Thyroid gland (tissue), 4 donors: ENCODE measurements around the gene FAM135A. TPM values are rescaled to one million over a fixed set of nuclear protein-coding genes. Genes with fewer than 3 reads are reported as not detected.

Experiments
- DNase-seq, 2 donors: peaks; one replicate each; pipeline ENCODE4 v3.0.0-alpha.2; 2019
- H3K27ac ChIP-seq, 3 donors: fragments of 200-600 bp; sonication (generic); 1 replicate in 2 of 3; 2 replicates in 1 of 3; pipeline ENCODE4 v1.5.1; 2016 to 2019; ENCODE audit warnings: mild to moderate bottlenecking in 1 of 3, moderate library complexity in 1 of 3
- H3K27me3 ChIP-seq: fragments of 200-600 bp; sonication (generic); one replicate; pipeline ENCODE4 v1.5.1; 2019
- H3K36me3 ChIP-seq, 2 donors: fragments of 200-600 bp; sonication (generic); one replicate each; pipeline ENCODE4 v1.5.1; 2016 to 2019
- H3K4me1 ChIP-seq, 2 donors: fragments of 200-600 bp; sonication (generic); one replicate each; pipeline ENCODE4 v1.5.1; 2017 to 2019
- H3K4me3 ChIP-seq, 3 donors: fragments of 200-600 bp; sonication (generic); replicated peaks in 1 of 3; 1 replicate in 2 of 3; 2 replicates in 1 of 3; pipeline ENCODE4 v1.5.1; 2016; ENCODE audit warnings: mild to moderate bottlenecking in 1 of 3
- H3K9me3 ChIP-seq: fragments of 200-600 bp; sonication (generic); one replicate; pipeline ENCODE4 v1.5.1; 2017
- POLR2A ChIP-seq, 2 donors: fragments of 450-650 bp; IDR thresholded peaks; one replicate each; pipeline ENCODE4 v1.6.1; 2017; ENCODE audit warnings: antibody characterized with exemption in 2 of 2, mild to moderate bottlenecking in 2 of 2, moderate library complexity in 1 of 2
- WGBS, 2 donors: methylation state at CpG; one replicate each; pipeline ENCODE4 v1.1.5; 2017; 5-methylcytosine and 5-hydroxymethylcytosine counted together
- intact Hi-C: fragments of 100-400 bp; cut with DNase I; formaldehyde crosslinking; loops from one replicate; pipeline ENCODE4 v1.15.1; 2023
- total RNA-seq, 4 donors: library from RNA; depleted of rRNA; stranded (reverse); fragments of >200 nt; gene quantifications; one replicate each; pipeline ENCODE4 v1.2.3, GENCODE V29; 2016
- TF ChIP-seq, protein P1 (sequence below), 6 experiments: fragments of 200-600 bp in 3 of 6; fragments of 450-650 bp in 3 of 6; sonication (generic) in 3 of 6; IDR thresholded peaks; one replicate each; pipeline ENCODE4 v1.5.1; 2016 to 2019; ENCODE audit warnings: antibody characterized with exemption in 6 of 6, mild to moderate bottlenecking in 2 of 6, inconsistent platforms in 1 of 6, moderate library complexity in 1 of 6

Gene FAM135A
- total RNA-seq, 4 donors from 2014 or later, result 17.0 to 42.9 (median 27.3) TPM

DNA sequence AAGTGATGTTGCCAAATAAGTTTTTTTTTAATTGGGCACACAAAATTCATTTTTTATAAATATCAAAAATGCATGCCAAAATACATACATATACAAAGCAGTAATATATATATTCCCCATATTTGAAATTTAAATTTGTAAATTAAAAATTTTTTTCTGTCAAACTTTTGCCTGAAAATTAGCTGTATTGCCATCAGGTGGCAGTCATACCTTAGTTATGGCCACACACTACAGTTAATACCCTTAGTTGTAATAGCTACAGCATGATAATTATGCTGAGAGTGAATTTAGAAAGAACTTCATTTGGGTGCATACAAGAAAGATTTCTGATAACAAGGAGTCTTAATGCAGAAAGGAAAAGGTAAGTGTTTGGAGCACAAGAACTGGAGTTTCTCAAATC lies 107.3 kb downstream of the FAM135A start:
- Histone ChIP-seq H3K4me1 (no peaks in the 10 kb centered on the region), H3K27me3 (no peaks in the 10 kb centered on the region), H3K27ac (no peak overlapping the region), H3K4me3 (no peak overlapping the region), H3K36me3 (peaks cover 0 to 4% of the 10 kb centered on the region in 2 donors), H3K9me3 (no peaks in the 10 kb centered on the region)
- TF ChIP-seq, protein P1, sequence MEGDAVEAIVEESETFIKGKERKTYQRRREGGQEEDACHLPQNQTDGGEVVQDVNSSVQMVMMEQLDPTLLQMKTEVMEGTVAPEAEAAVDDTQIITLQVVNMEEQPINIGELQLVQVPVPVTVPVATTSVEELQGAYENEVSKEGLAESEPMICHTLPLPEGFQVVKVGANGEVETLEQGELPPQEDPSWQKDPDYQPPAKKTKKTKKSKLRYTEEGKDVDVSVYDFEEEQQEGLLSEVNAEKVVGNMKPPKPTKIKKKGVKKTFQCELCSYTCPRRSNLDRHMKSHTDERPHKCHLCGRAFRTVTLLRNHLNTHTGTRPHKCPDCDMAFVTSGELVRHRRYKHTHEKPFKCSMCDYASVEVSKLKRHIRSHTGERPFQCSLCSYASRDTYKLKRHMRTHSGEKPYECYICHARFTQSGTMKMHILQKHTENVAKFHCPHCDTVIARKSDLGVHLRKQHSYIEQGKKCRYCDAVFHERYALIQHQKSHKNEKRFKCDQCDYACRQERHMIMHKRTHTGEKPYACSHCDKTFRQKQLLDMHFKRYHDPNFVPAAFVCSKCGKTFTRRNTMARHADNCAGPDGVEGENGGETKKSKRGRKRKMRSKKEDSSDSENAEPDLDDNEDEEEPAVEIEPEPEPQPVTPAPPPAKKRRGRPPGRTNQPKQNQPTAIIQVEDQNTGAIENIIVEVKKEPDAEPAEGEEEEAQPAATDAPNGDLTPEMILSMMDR (IDR thresholded peaks at IDR 0.05), result peak in 3 of 6 experiments; percentile 31 to 41 (median 39)
- TF ChIP-seq POLR2A (IDR thresholded peaks at IDR 0.05), result no peak
- intact Hi-C loops, result no loop called here
- DNase-seq, result no peak

DNA sequence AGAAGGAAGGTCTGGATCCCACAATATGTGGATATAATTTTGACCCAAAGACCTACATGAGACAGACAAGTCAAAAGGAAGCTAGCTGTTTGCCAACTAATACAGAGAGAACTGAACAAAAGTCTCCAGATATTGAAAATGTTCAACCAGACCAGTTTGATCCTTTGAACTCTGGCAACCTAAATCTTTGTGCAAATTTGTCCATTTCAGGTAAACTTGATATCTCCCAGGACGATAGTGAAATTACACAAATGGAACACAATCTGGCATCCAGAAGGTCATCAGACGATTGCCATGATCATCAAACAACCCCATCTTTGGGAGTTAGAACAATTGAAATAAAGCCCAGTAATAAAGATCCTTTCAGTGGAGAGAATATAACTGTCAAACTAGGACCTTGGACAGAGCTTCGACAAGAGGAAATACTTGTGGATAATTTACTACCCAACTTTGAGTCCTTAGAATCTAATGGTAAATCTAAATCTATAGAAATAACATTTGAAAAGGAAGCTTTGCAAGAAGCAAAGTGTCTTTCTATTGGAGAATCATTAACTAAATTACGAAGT lies 111.5 kb downstream of the FAM135A start:
- WGBS, 2 donors, result 96% methylated on average over 4 of the region's 4 CpGs

DNA sequence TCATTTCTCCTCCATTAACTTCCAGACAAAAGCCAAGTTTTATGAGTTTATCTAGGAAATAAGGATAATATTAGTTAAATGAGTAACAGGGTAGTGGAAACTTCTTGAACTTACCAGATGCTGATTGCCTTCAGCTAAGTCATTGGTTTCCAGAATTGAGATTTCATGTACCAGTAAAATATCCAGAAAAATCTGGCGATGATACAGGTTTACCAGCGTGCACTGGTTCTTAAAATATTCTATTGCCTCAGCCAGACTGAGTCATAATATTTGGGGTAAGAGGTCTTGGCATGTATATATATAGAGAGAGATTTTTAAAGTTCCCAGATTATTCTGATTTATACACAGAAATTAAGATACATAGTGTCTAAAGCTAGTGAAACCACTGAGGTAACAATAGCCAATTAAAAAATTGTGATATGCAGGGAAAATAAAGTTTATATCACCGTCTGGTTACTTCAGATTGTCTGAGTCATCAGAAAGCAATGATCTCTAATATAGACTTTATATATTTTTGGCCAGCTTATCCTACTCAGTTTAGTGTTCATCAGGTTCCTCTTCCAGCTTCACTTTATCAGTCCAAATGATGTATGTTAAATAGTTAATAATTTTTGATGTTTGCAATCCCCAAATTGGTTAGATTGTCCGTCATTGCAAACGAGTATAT lies 113.9 kb downstream of the FAM135A start:
- no peak for DNase-seq
- H3K27ac ChIP-seq, result no peak overlapping the region
- peaks cover 0 to 4% of the 10 kb centered on the region in 2 donors for H3K36me3 ChIP-seq
- H3K27me3 ChIP-seq, result no peaks in the 10 kb centered on the region
- WGBS, 2 donors, result 93 to 94% methylated on average over 5 of the region's 5 CpGs
- no peak overlapping the region for H3K4me3 ChIP-seq
- TF ChIP-seq, protein P1 (IDR thresholded peaks at IDR 0.05), result no peak
- TF ChIP-seq POLR2A (IDR thresholded peaks at IDR 0.05), result no peak
- intact Hi-C loops, result no loop called here
- no peaks in the 10 kb centered on the region for H3K9me3 ChIP-seq
- H3K4me1 ChIP-seq, result no peaks in the 10 kb centered on the region

More for the DNA sequence above, 111.5 kb downstream of the FAM135A start:
- Histone ChIP-seq H3K4me3 (no peak overlapping the region), H3K27ac (no peak overlapping the region), H3K36me3 (peaks cover 0 to 4% of the 10 kb centered on the region in 2 donors), H3K4me1 (no peaks in the 10 kb centered on the region), H3K27me3 (no peaks in the 10 kb centered on the region), H3K9me3 (no peaks in the 10 kb centered on the region)
- TF ChIP-seq, protein P1 (IDR thresholded peaks at IDR 0.05), result no peak
- TF ChIP-seq POLR2A (IDR thresholded peaks at IDR 0.05), result no peak
- intact Hi-C loops, result no loop called here
- DNase-seq, result no peak

DNA sequence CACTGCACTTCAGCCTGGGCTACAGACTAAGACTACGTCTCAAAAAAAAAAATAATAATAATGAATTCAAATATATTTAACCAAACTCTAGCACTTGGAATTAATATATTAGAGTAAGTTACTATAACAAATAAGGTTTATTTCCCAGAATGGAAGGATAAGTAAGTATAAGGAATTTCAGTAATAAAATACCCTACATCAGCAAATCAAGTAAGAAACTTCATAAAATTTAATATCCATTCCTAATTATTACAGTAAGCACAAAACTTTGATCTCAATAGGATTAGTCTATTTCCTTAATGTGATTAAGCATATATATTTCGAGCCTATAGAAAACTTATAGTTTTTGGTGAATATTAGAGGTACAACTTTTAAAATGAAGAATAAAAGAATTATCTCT lies 116.7 kb downstream of the FAM135A start:
- intact Hi-C loops, result no loop called here
- TF ChIP-seq, protein P1 (IDR thresholded peaks at IDR 0.05), result no peak
- no peak for TF ChIP-seq POLR2A (IDR thresholded peaks at IDR 0.05)
- no peaks in the 10 kb centered on the region for H3K4me1 ChIP-seq
- H3K27me3 ChIP-seq, result no peaks in the 10 kb centered on the region
- H3K4me3 ChIP-seq, result no peak overlapping the region
- WGBS, 2 donors, result 94 to 98% methylated on average over 2 of the region's 2 CpGs
- no peak overlapping the region for H3K27ac ChIP-seq
- H3K9me3 ChIP-seq, result no peaks in the 10 kb centered on the region
- DNase-seq, result no peak
- H3K36me3 ChIP-seq, result no peaks in the 10 kb centered on the region

DNA sequence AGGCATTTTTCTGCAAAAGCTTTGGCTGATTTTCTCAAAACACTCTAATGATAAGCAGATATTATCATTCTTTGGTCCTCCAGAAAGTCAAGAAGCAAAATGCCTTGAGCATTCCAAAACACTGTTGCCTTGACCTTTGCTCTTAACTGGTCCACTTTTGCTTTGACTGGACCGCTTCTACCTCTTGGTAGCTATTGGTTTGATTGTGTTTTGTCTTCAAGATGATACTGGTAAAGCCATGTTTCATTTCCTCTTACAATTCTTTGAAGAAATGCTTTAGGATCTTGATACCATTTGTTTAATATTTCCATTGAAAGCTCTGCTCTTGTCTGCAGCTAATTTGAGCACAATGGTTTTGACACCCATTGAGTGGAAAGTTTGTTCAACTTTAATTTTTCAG lies 117.8 kb downstream of the FAM135A start:
- 100% methylated on average over 1 of the region's 1 CpG for WGBS, 2 donors

More for the DNA sequence above, 117.8 kb downstream of the FAM135A start:
- Histone ChIP-seq H3K4me3 (no peak overlapping the region), H3K4me1 (no peaks in the 10 kb centered on the region), H3K27me3 (no peaks in the 10 kb centered on the region), H3K36me3 (no peaks in the 10 kb centered on the region), H3K27ac (no peak overlapping the region), H3K9me3 (no peaks in the 10 kb centered on the region)
- intact Hi-C loops, result no loop called here
- no peak for DNase-seq
- TF ChIP-seq, protein P1 (IDR thresholded peaks at IDR 0.05), result no peak
- TF ChIP-seq POLR2A (IDR thresholded peaks at IDR 0.05), result no peak
